Measurements from ENCODE around the gene MINK1. TPM values are rescaled to one million over a fixed set of nuclear protein-coding genes. Genes with fewer than 3 reads are reported as not detected.

MINK1 gene
- total RNA-seq, 1 experiment from 2014 or later, result 105 TPM

GRCh38 chr17:4908711-4909496 lies 75.8 kb downstream of the MINK1 start:
- CTCF ChIA-PET, result interaction anchor here (0.6 to 2.7 kb wide), 51 partner anchors 9 to 342 kb away, joined by 3 to 49 read pairs (median 4); partner anchors contain the start of genes ARRB2, C17orf107, ENO3 and GP1BA

More at GRCh38 chr17:4908711-4909496, 75.8 kb downstream of the MINK1 start:
- ATAC-seq, result peak; percentile 94
- DNase-seq (ENCODE audit: low spot score), result peak; percentile 90
- TF ChIP-seq ZNF121 (CRISPR knock-in tag; IDR thresholded peaks at IDR 0.05), result 0 out of 2 replicates have a peak, but pooled peaks have one; percentile 34
- peak; percentile 40; the same call in 1 of the 2 replicates for TF ChIP-seq NFE2L1 (CRISPR knock-in tag; IDR thresholded peaks at IDR 0.05)
- TF ChIP-seq KAT7 (CRISPR knock-in tag; IDR thresholded peaks at IDR 0.05; ENCODE audit: borderline replicate concordance), result no peak
- TF ChIP-seq NR3C1 (CRISPR knock-in tag; conservative IDR thresholded peaks at IDR 0.05; ENCODE audit: low read depth), result no peak
- TF ChIP-seq ZNF416 (CRISPR knock-in tag; IDR thresholded peaks at IDR 0.05), result no peak
- TF ChIP-seq ESRRA (CRISPR knock-in tag; IDR thresholded peaks at IDR 0.05; ENCODE audit: borderline replicate concordance), result no peak
- peak; percentile 52; the same call in 1 of the 2 replicates for TF ChIP-seq GABPB1 (CRISPR knock-in tag; IDR thresholded peaks at IDR 0.05)
- TF ChIP-seq AFF4 (CRISPR knock-in tag; IDR thresholded peaks at IDR 0.05; ENCODE audit: borderline replicate concordance), result no peak
- TF ChIP-seq ZBTB43 (CRISPR knock-in tag; IDR thresholded peaks at IDR 0.05), result peak; percentile 23; the same call in 1 of the 2 replicates
- no peak for TF ChIP-seq NR2C2 (CRISPR knock-in tag; IDR thresholded peaks at IDR 0.05)
- TF ChIP-seq SP1 (CRISPR knock-in tag; conservative IDR thresholded peaks at IDR 0.05), result 0 out of 2 replicates have a peak, but pooled peaks have one; percentile 15
- TF ChIP-seq CTCF (IDR thresholded peaks at IDR 0.05), result peak; percentile 68
- 0 out of 2 replicates have a peak, but pooled peaks have one; percentile 14 for TF ChIP-seq ETV6 (CRISPR knock-in tag; IDR thresholded peaks at IDR 0.05)
- no peak for TF ChIP-seq E2F5 (CRISPR knock-in tag; IDR thresholded peaks at IDR 0.05)
- H3K4me1 Mint-ChIP-seq, result peaks cover 10% of the 10 kb centered on the region
- H3K27ac Mint-ChIP-seq, result no peak overlapping the region
- no peaks in the 10 kb centered on the region for H3K9me3 Mint-ChIP-seq
- H3K4me3 Mint-ChIP-seq, result no peak overlapping the region
- peaks cover 5% of the 10 kb centered on the region; the same call in 1 of the 2 replicates for H3K27me3 Mint-ChIP-seq (ENCODE audit: low read depth)
- H3K36me3 Mint-ChIP-seq, result no peaks in the 10 kb centered on the region
- POLR2A ChIA-PET, result interaction anchor here (0.7 to 2.1 kb wide), 9 partner anchors 9 to 64 kb away, joined by 3 to 12 read pairs (median 5); partner anchors contain the start of genes C17orf107, ENO3, GP1BA and RNF167

All from WTC11 (cell line).